HepG2 (cell line): ENCODE results near the gene RIPOR3. TPM values are rescaled to one million over a fixed set of nuclear protein-coding genes. Genes with fewer than 3 reads are reported as not detected.
A peak's percentile ranks its signal among the peaks of the same experiment; 100 is the strongest.

Experiments
- ATAD3A ChIP-seq: sonication (generic); formaldehyde crosslinking; IDR thresholded peaks from 2 replicates; pipeline ENCODE4 v1.4.0; 2020; ENCODE audit warnings: missing genetic modification reagents
- ATM ChIP-seq: fragments of 450-650 bp; IDR thresholded peaks from 2 replicates; pipeline ENCODE4 v1.7.1; 2017; ENCODE audit warnings: mild to moderate bottlenecking, borderline replicate concordance
- FOXP1 ChIP-seq, 2 experiments: fragments of 450-650 bp in 1 of 2; IDR thresholded peaks; 2 replicates each; pipeline ENCODE4 v1.6.1; 2017 to 2018; ENCODE audit warnings: antibody characterized with exemption in 1 of 2
- GPBP1L1 ChIP-seq: sonication (generic); formaldehyde crosslinking; IDR thresholded peaks from 2 replicates; pipeline ENCODE4 v1.5.0; 2020; ENCODE audit warnings: mild to moderate bottlenecking, missing genetic modification reagents
- HOXA9 ChIP-seq: sonication (generic); formaldehyde crosslinking; IDR thresholded peaks from 2 replicates; pipeline ENCODE4 v1.8.1; 2022; ENCODE audit warnings: missing genetic modification reagents, mild to moderate bottlenecking, moderate library complexity, borderline replicate concordance
- IRX3 ChIP-seq: sonication (generic); formaldehyde crosslinking; IDR thresholded peaks from 2 replicates; pipeline ENCODE4 v1.8.1; 2023; ENCODE audit warnings: mild to moderate bottlenecking, low read depth, missing genetic modification reagents, borderline replicate concordance
- KLF6 ChIP-seq: IDR thresholded peaks from 2 replicates; pipeline ENCODE4 v1.8.0; 2016; ENCODE audit warnings: missing biosample characterization, missing genetic modification reagents
- KMT2B ChIP-seq: IDR thresholded peaks from 2 replicates; pipeline ENCODE4 v1.6.1; 2016; ENCODE audit warnings: missing genetic modification reagents, missing compliant biosample characterization
- MAF1 ChIP-seq: sonication (generic); formaldehyde crosslinking; IDR thresholded peaks from 2 replicates; pipeline ENCODE4 v1.5.0; 2020; ENCODE audit warnings: missing genetic modification reagents, borderline replicate concordance
- MAX ChIP-seq: IDR thresholded peaks from 2 replicates; pipeline ENCODE4 v1.6.1; 2012; ENCODE audit warnings: inconsistent platforms
- MTA1 ChIP-seq: sonication (generic); formaldehyde crosslinking; IDR thresholded peaks from 2 replicates; pipeline ENCODE4 v1.4.0; 2020; ENCODE audit warnings: missing genetic modification reagents, mild to moderate bottlenecking, borderline replicate concordance
- MXI1 ChIP-seq: IDR thresholded peaks from 3 replicates; pipeline ENCODE4 v1.6.1; 2012; ENCODE audit warnings: low read depth, low read length, inconsistent platforms, borderline replicate concordance
- NFATC3 ChIP-seq: sonication (generic); formaldehyde crosslinking; IDR thresholded peaks from 2 replicates; pipeline ENCODE4 v1.5.1; 2020; ENCODE audit warnings: mild to moderate bottlenecking, missing genetic modification reagents
- NFE2L2 ChIP-seq: fragments of 150-350 bp; IDR thresholded peaks from 2 replicates; pipeline ENCODE4 v1.6.1; 2014; ENCODE audit warnings: low read length
- NFIC ChIP-seq: IDR thresholded peaks from 2 replicates; pipeline ENCODE4 v1.6.1; 2012; ENCODE audit warnings: mild to moderate bottlenecking, low read length, inconsistent platforms
- PITX1 ChIP-seq: sonication (generic); formaldehyde crosslinking; IDR thresholded peaks from 2 replicates; pipeline ENCODE4 v1.5.1; 2020; ENCODE audit warnings: mild to moderate bottlenecking, missing genetic modification reagents
- SMAD1 ChIP-seq: sonication (generic); formaldehyde crosslinking; IDR thresholded peaks from 2 replicates; pipeline ENCODE4 v1.4.0; 2020; ENCODE audit warnings: missing genetic modification reagents, low read depth, mild to moderate bottlenecking, borderline replicate concordance
- YY1 ChIP-seq: IDR thresholded peaks from 2 replicates; pipeline ENCODE4 v1.6.1; 2011; ENCODE audit warnings: low read length, low read depth, moderate library complexity, mild to moderate bottlenecking; ENCODE audit not compliant: insufficient read depth, insufficient replicate concordance
- ZBTB25 ChIP-seq: IDR thresholded peaks from 2 replicates; pipeline ENCODE4 v1.6.1; 2018; ENCODE audit warnings: missing genetic modification reagents
- ZBTB7A ChIP-seq: sonication (generic); formaldehyde crosslinking; IDR thresholded peaks from 2 replicates; pipeline ENCODE4 v1.8.0; 2022; ENCODE audit warnings: mild to moderate bottlenecking, missing genetic modification reagents
- ZFP41 ChIP-seq: sonication (generic); formaldehyde crosslinking; IDR thresholded peaks from 2 replicates; pipeline ENCODE4 v1.4.0; 2020; ENCODE audit warnings: mild to moderate bottlenecking, missing genetic modification reagents, borderline replicate concordance
- ZFP62 ChIP-seq: sonication (generic); formaldehyde crosslinking; IDR thresholded peaks from 2 replicates; pipeline ENCODE4 v1.4.0; 2020; ENCODE audit warnings: missing genetic modification reagents
- ZFP91 ChIP-seq: sonication (generic); formaldehyde crosslinking; IDR thresholded peaks from 2 replicates; pipeline ENCODE4 v1.9.0; 2022; ENCODE audit warnings: missing genetic modification reagents, mild to moderate bottlenecking, borderline replicate concordance
- ZMYM4 ChIP-seq: sonication (generic); formaldehyde crosslinking; IDR thresholded peaks from 2 replicates; pipeline ENCODE4 v1.8.1; 2023; ENCODE audit warnings: mild to moderate bottlenecking, missing genetic modification reagents
- ZNF205 ChIP-seq: IDR thresholded peaks from 2 replicates; pipeline ENCODE4 v1.6.1; 2018; ENCODE audit warnings: missing biosample characterization, missing genetic modification reagents
- ZNF354B ChIP-seq: sonication (generic); formaldehyde crosslinking; IDR thresholded peaks from 2 replicates; pipeline ENCODE4 v1.8.0; 2022; ENCODE audit warnings: mild to moderate bottlenecking, missing genetic modification reagents
- ZNF672 ChIP-seq: sonication (generic); formaldehyde crosslinking; IDR thresholded peaks from 2 replicates; pipeline ENCODE4 v1.8.1; 2022; ENCODE audit warnings: missing genetic modification reagents
- ZNF709 ChIP-seq: sonication (generic); formaldehyde crosslinking; IDR thresholded peaks from 2 replicates; pipeline ENCODE4 v1.5.0; 2020; ENCODE audit warnings: mild to moderate bottlenecking, missing genetic modification reagents
- ZNF780A ChIP-seq: sonication (generic); formaldehyde crosslinking; IDR thresholded peaks from 2 replicates; pipeline ENCODE4 v1.8.0; 2022; ENCODE audit warnings: mild to moderate bottlenecking, missing genetic modification reagents, moderate library complexity
- polyA plus RNA-seq, 8 experiments: library from polyadenylated mRNA; depleted of rRNA in 3 of 8; stranded (reverse) in 7 of 8; unstranded in 1 of 8; fragments of >200 nt; fragmentation: Illumina TruSeq in 4 of 8; extraction: Trizol in 4 of 8; gene quantifications; 2 replicates each; pipeline versions ENCODE4 v1.2.1 to v1.2.3, GENCODE V29; 2011 to 2016; ENCODE audit warnings: low read depth in 4 of 8, missing spikeins in 1 of 8, mixed read lengths in 1 of 8; ENCODE audit not compliant: insufficient read depth in 1 of 8
- total RNA-seq, 5 experiments: library from RNA; depleted of rRNA; stranded (reverse); fragments of >200 nt; fragmentation: Illumina TruSeq; extraction: Trizol; gene quantifications; 2 replicates each; pipeline ENCODE4 v1.2.3, GENCODE V29; 2016; ENCODE audit warnings: low read depth in 1 of 5

RIPOR3 gene
- total and polyA plus RNA-seq, 2 of the 13 experiments (the other 11 are each of a cell fraction or from before 2014, with no cell fraction given) = 0.18 TPM; not detected in 1

GRCh38 chr20:50563133-50563944 is 128.0 kb downstream of the RIPOR3 start (continued):
- TF ChIP-seq ZFP41 (CRISPR knock-in tag) (no peak), NFATC3 (CRISPR knock-in tag) (no peak), ATAD3A (CRISPR knock-in tag) (no peak), KLF6 (no peak), ZNF354B (CRISPR knock-in tag) (no peak), HOXA9 (CRISPR knock-in tag) (no peak), ZNF709 (CRISPR knock-in tag) (no peak), YY1 (no peak), ZNF780A (CRISPR knock-in tag) (no peak), ZNF672 (CRISPR knock-in tag) (no peak), ATM (no peak), FOXP1 (IDR thresholded peaks at IDR 0.05) (no peak), FOXP1 (CRISPR knock-in tag; IDR thresholded peaks at IDR 0.05) (peak; percentile 6; the same call in 1 of the 2 replicates), ZBTB25 (CRISPR knock-in tag) (no peak), IRX3 (CRISPR knock-in tag) (no peak), MTA1 (CRISPR knock-in tag) (no peak; the same call in 1 of the 2 replicates), PITX1 (CRISPR knock-in tag) (no peak), MXI1 (no peak), MAF1 (CRISPR knock-in tag) (no peak), ZMYM4 (CRISPR knock-in tag) (no peak), MAX (no peak), ZFP62 (no peak), NFIC (peak; percentile 50), ZNF205 (no peak), SMAD1 (CRISPR knock-in tag) (no peak), KMT2B (no peak), ZBTB7A (no peak), NFE2L2 (no peak), ZFP91 (CRISPR knock-in tag) (no peak), GPBP1L1 (no peak)
